Skeletal muscle tissue (tissue), 4 donors: ENCODE data around the gene COL9A2. TPM values are rescaled to one million over a fixed set of nuclear protein-coding genes. Genes with fewer than 3 reads are reported as not detected.
"Not testable (repeated sequence)": the region's sequence is repeated elsewhere in the genome, so short reads cannot be mapped to it uniquely, and the experiment has no call there.

Experiments
- H3K27ac ChIP-seq: one replicate; pipeline ENCODE4 v1.7.0; 2013; ENCODE audit warnings: mild to moderate bottlenecking, low read depth, low read length, inconsistent platforms
- H3K27me3 ChIP-seq, 3 donors: one replicate each; pipeline ENCODE4 v1.7.0; 2013; ENCODE audit warnings: low read length in 3 of 3; ENCODE audit not compliant: control insufficient read depth in 3 of 3, insufficient read depth in 3 of 3
- H3K36me3 ChIP-seq, 3 donors: one replicate each; pipeline ENCODE4 v1.7.0; 2013; ENCODE audit warnings: low read length in 3 of 3; ENCODE audit not compliant: control insufficient read depth in 3 of 3, insufficient read depth in 3 of 3
- H3K4me1 ChIP-seq, 3 donors: one replicate each; pipeline ENCODE4 v1.7.0; 2013; ENCODE audit warnings: low read length in 3 of 3, mild to moderate bottlenecking in 3 of 3; ENCODE audit not compliant: control insufficient read depth in 3 of 3, insufficient read depth in 3 of 3
- H3K4me3 ChIP-seq, 3 donors: one replicate each; pipeline ENCODE4 v1.7.0; 2013; ENCODE audit warnings: low read length in 3 of 3
- H3K9ac ChIP-seq, 3 donors: one replicate each; pipeline ENCODE4 v1.7.0; 2013; ENCODE audit warnings: low read length in 3 of 3, mild to moderate bottlenecking in 3 of 3, moderate library complexity in 2 of 3, low read depth in 1 of 3
- H3K9me3 ChIP-seq, 3 donors: one replicate each; pipeline ENCODE4 v1.7.0; 2013; ENCODE audit warnings: low read length in 3 of 3; ENCODE audit not compliant: control insufficient read depth in 3 of 3
- total RNA-seq: library from RNA; depleted of rRNA; stranded (reverse); fragments of >200 nt; gene quantifications from one replicate; pipeline ENCODE4 v1.2.3, GENCODE V29; 2014
- donor health status: Osteomylitis.

COL9A2 gene
- total RNA-seq, 1 donor from 2014 or later: 7.8 TPM

GRCh38 chr1:40351124-40351523, 34.0 kb upstream of the COL9A2 start:
- Histone ChIP-seq H3K9ac (no peak overlapping the region), H3K27ac (no peak overlapping the region), H3K4me3 (no peak overlapping the region), H3K4me1 (no peaks in the 10 kb centered on the region), H3K9me3 (no peaks in the 10 kb centered on the region), H3K27me3 (no peaks in the 10 kb centered on the region), H3K36me3 (no peaks in the 10 kb centered on the region)

- H3K27me3 ChIP-seq: no peaks in the 10 kb centered on the region
- H3K9me3 ChIP-seq: no peaks in the 10 kb centered on the region
- H3K36me3 ChIP-seq: no peaks in the 10 kb centered on the region
- H3K4me1 ChIP-seq: no peaks in the 10 kb centered on the region
- H3K9ac ChIP-seq: no peak overlapping the region
- no peak overlapping the region for H3K27ac ChIP-seq
- H3K4me3 ChIP-seq: no peak overlapping the region
Observed at GRCh38 chr1:40350391-40350790, 33.3 kb upstream of the COL9A2 start.

- no peak overlapping the region for H3K27ac ChIP-seq
- no peaks in the 10 kb centered on the region for H3K4me1 ChIP-seq
- H3K36me3 ChIP-seq: no peaks in the 10 kb centered on the region
- H3K4me3 ChIP-seq: peak overlapping the region in 1 of 3 donors; percentile 9
- H3K27me3 ChIP-seq: no peaks in the 10 kb centered on the region
- no peak overlapping the region for H3K9ac ChIP-seq
- H3K9me3 ChIP-seq: no peaks in the 10 kb centered on the region
Observed at GRCh38 chr1:40344597-40344996, 27.5 kb upstream of the COL9A2 start.

GRCh38 chr1:40342381-40342717, 25.3 kb upstream of the COL9A2 start:
- not testable (repeated sequence) for H3K27ac ChIP-seq, H3K27me3 ChIP-seq, H3K36me3 ChIP-seq

GRCh38 chr1:40341491-40342380, 24.6 kb upstream of the COL9A2 start:
- H3K36me3 ChIP-seq: no peaks in the 10 kb centered on the region
- peaks cover 0 to 2% (median 0%) of the 10 kb centered on the region in 3 donors for H3K4me1 ChIP-seq
- H3K27ac ChIP-seq: no peak overlapping the region
- no peak overlapping the region for H3K4me3 ChIP-seq
- H3K27me3 ChIP-seq: no peaks in the 10 kb centered on the region
- no peaks in the 10 kb centered on the region for H3K9me3 ChIP-seq
- no peak overlapping the region for H3K9ac ChIP-seq

More at GRCh38 chr1:40342381-40342717, 25.3 kb upstream of the COL9A2 start:
- H3K9ac ChIP-seq, H3K4me1 ChIP-seq, H3K4me3 ChIP-seq, H3K9me3 ChIP-seq: not testable (repeated sequence)

- H3K4me1 ChIP-seq: peaks cover 0 to 2% (median 0%) of the 10 kb centered on the region in 3 donors
- H3K27me3 ChIP-seq: no peaks in the 10 kb centered on the region
- H3K36me3 ChIP-seq: no peaks in the 10 kb centered on the region
- H3K9me3 ChIP-seq: no peaks in the 10 kb centered on the region
- H3K9ac ChIP-seq: no peak overlapping the region
- no peak overlapping the region for H3K27ac ChIP-seq
- H3K4me3 ChIP-seq: no peak overlapping the region
Observed at GRCh38 chr1:40339420-40340323, 22.6 kb upstream of the COL9A2 start.

- H3K4me3 ChIP-seq: peak overlapping the region in 2 of 3 donors; percentile 19 to 37
Observed at GRCh38 chr1:40338745-40339419, 21.8 kb upstream of the COL9A2 start.

GRCh38 chr1:40337443-40337842, 20.4 kb upstream of the COL9A2 start:
- Histone ChIP-seq H3K9ac (no peak overlapping the region), H3K4me3 (no peak overlapping the region), H3K4me1 (peaks cover 0 to 2% (median 0%) of the 10 kb centered on the region in 3 donors), H3K36me3 (no peaks in the 10 kb centered on the region), H3K9me3 (no peaks in the 10 kb centered on the region), H3K27ac (no peak overlapping the region), H3K27me3 (no peaks in the 10 kb centered on the region)

More at GRCh38 chr1:40338745-40339419, 21.8 kb upstream of the COL9A2 start:
- Histone ChIP-seq H3K27me3 (no peaks in the 10 kb centered on the region), H3K9me3 (no peaks in the 10 kb centered on the region), H3K9ac (no peak overlapping the region), H3K27ac (no peak overlapping the region), H3K4me1 (peaks cover 0 to 2% (median 0%) of the 10 kb centered on the region in 3 donors), H3K36me3 (no peaks in the 10 kb centered on the region)

GRCh38 chr1:40332695-40333094, 15.6 kb upstream of the COL9A2 start:
- Histone ChIP-seq H3K36me3 (no peaks in the 10 kb centered on the region), H3K4me1 (no peaks in the 10 kb centered on the region), H3K9me3 (no peaks in the 10 kb centered on the region), H3K9ac (no peak overlapping the region), H3K27me3 (no peaks in the 10 kb centered on the region), H3K27ac (no peak overlapping the region), H3K4me3 (no peak overlapping the region)
